ENCODE data around the gene OR10J1.

Gene OR10J1

GRCh38 chr1:159439422-159439821 is at the start of gene OR10J1:
Gene OR10J1 (plus strand): TSS chr1:159439722. CDS start chr1:159439792, 70 bp downstream.
- H3K36me3 Mint-ChIP-seq (ENCODE audit: low read depth), result no peaks in the 10 kb centered on the region
- H3K9me3 Mint-ChIP-seq, result peaks cover 31% of the 10 kb centered on the region
- no peak within 1 kb of the TSS for H3K4me3 Mint-ChIP-seq
- DNase-seq, result no peak
- no peak within 1 kb of the TSS for H3K27ac Mint-ChIP-seq
- no peak for TF ChIP-seq CTCF (IDR thresholded peaks at IDR 0.05)
- peaks cover 11% of the 10 kb centered on the region for H3K27me3 Mint-ChIP-seq (ENCODE audit: low read depth, poor library complexity)
- H3K4me1 Mint-ChIP-seq, result no peaks in the 10 kb centered on the region

- H3K9me3 Mint-ChIP-seq, result peaks cover 35% of the 10 kb centered on the region
- H3K36me3 Mint-ChIP-seq (ENCODE audit: low read depth), result no peaks in the 10 kb centered on the region
Measured at GRCh38 chr1:159406821-159407220, 32.7 kb upstream of the OR10J1 start.

GRCh38 chr1:159408862-159409400 is 30.6 kb upstream of the OR10J1 start:
- Mint-ChIP-seq H3K4me1 (no peaks in the 10 kb centered on the region), H3K4me3 (no peak overlapping the region), H3K27ac (no peak overlapping the region), H3K36me3 (ENCODE audit: low read depth) (no peaks in the 10 kb centered on the region), H3K9me3 (peaks cover 32% of the 10 kb centered on the region), H3K27me3 (ENCODE audit: low read depth, poor library complexity) (no peaks in the 10 kb centered on the region)
- no peak for DNase-seq
- TF ChIP-seq CTCF (IDR thresholded peaks at IDR 0.05), result no peak

More at GRCh38 chr1:159406821-159407220, 32.7 kb upstream of the OR10J1 start:
- peaks cover 4% of the 10 kb centered on the region for H3K27me3 Mint-ChIP-seq (ENCODE audit: low read depth, poor library complexity)
- no peak overlapping the region for H3K4me3 Mint-ChIP-seq
- no peak for DNase-seq
- TF ChIP-seq CTCF (IDR thresholded peaks at IDR 0.05), result no peak
- H3K4me1 Mint-ChIP-seq, result no peaks in the 10 kb centered on the region
- no peak overlapping the region for H3K27ac Mint-ChIP-seq

- Mint-ChIP-seq H3K27ac (no peak overlapping the region), H3K36me3 (ENCODE audit: low read depth) (no peaks in the 10 kb centered on the region), H3K9me3 (peaks cover 44% of the 10 kb centered on the region), H3K4me3 (no peak overlapping the region), H3K4me1 (no peaks in the 10 kb centered on the region), H3K27me3 (ENCODE audit: low read depth, poor library complexity) (peaks cover 8% of the 10 kb centered on the region)
- no peak for TF ChIP-seq CTCF (IDR thresholded peaks at IDR 0.05)
- no peak for DNase-seq
Measured at GRCh38 chr1:159421821-159422220, 17.7 kb upstream of the OR10J1 start.

GRCh38 chr1:159428536-159428935 is 11.0 kb upstream of the OR10J1 start:
- Mint-ChIP-seq H3K4me3 (no peak overlapping the region), H3K27me3 (ENCODE audit: low read depth, poor library complexity) (peaks cover 11% of the 10 kb centered on the region), H3K4me1 (no peaks in the 10 kb centered on the region), H3K36me3 (ENCODE audit: low read depth) (no peaks in the 10 kb centered on the region), H3K9me3 (peaks cover 27% of the 10 kb centered on the region), H3K27ac (no peak overlapping the region)
- no peak for TF ChIP-seq CTCF (IDR thresholded peaks at IDR 0.05)
- no peak for DNase-seq
